Lower leg skin (tissue), 4 donors: ENCODE measurements around the gene IDNK. TPM values are rescaled to one million over a fixed set of nuclear protein-coding genes. Genes with fewer than 3 reads are reported as not detected.
"Not testable (repeated sequence)": the region's sequence is repeated elsewhere in the genome, so short reads cannot be mapped to it uniquely, and the experiment has no call there.

Source experiments
- DNase-seq, 2 donors: peaks; one replicate each; pipeline ENCODE4 v3.0.0-alpha.2; 2019; ENCODE audit warnings: low spot score in 2 of 2
- H3K4me3 ChIP-seq: fragments of 200-600 bp; sonication (generic); 2 replicates; pipeline ENCODE4 v1.5.1; 2017; ENCODE audit warnings: mild to moderate bottlenecking, low read depth; ENCODE audit not compliant: poor library complexity, severe bottlenecking
- CTCF ChIP-seq, 3 donors: fragments of 450-650 bp; IDR thresholded peaks; one replicate each; pipeline ENCODE4 v1.5.1; 2016; ENCODE audit warnings: antibody characterized with exemption in 3 of 3, mild to moderate bottlenecking in 3 of 3, moderate library complexity in 2 of 3
- POLR2A ChIP-seq, 2 donors: fragments of 450-650 bp; IDR thresholded peaks; one replicate each; pipeline ENCODE4 v1.6.1; 2016 to 2017; ENCODE audit warnings: antibody characterized with exemption in 2 of 2, mild to moderate bottlenecking in 1 of 2, moderate library complexity in 1 of 2
- WGBS, 2 donors: methylation state at CpG; one replicate each; pipeline ENCODE4 v1.1.5; 2018; 5-methylcytosine and 5-hydroxymethylcytosine counted together
- intact Hi-C: fragments of 100-400 bp; cut with DNase I; formaldehyde crosslinking; loops from one replicate; pipeline ENCODE4 v1.15.0; 2023; ENCODE audit warnings: low total_unique reads
- total RNA-seq, 4 donors: library from RNA; depleted of rRNA; stranded (reverse); fragments of >200 nt; gene quantifications; one replicate each; pipeline ENCODE4 v1.1.0, GENCODE V29; 2016

The IDNK gene
- total RNA-seq, 4 donors from 2014 or later = 0.53 to 5.5 (median 2.2) TPM

- intact Hi-C loops = no loop called here
- H3K4me3 ChIP-seq = no peak overlapping the region
- WGBS, 2 donors = 28 to 41% methylated on average over 1 of the region's 1 CpG
- no peak for TF ChIP-seq POLR2A (IDR thresholded peaks at IDR 0.05)
- TF ChIP-seq CTCF (IDR thresholded peaks at IDR 0.05) = no peak
- no peak for DNase-seq
Observed at GRCh38 chr9:83588256-83588655, 34.7 kb upstream of the IDNK start.

GRCh38 chr9:83596899-83597504 is 25.9 kb upstream of the IDNK start:
- no peak for DNase-seq
- no peak overlapping the region for H3K4me3 ChIP-seq
- no peak for TF ChIP-seq POLR2A (IDR thresholded peaks at IDR 0.05)
- no peak for TF ChIP-seq CTCF (IDR thresholded peaks at IDR 0.05)
- WGBS, 2 donors = 53 to 56% methylated on average over 5 of the region's 5 CpGs
- intact Hi-C loops = no loop called here

- no peak for DNase-seq
- intact Hi-C loops = no loop called here
- WGBS, 2 donors = 30 to 42% methylated on average over 1 of the region's 1 CpG
Observed at GRCh38 chr9:83598487-83598886, 24.5 kb upstream of the IDNK start.

GRCh38 chr9:83599071-83599470 is 23.9 kb upstream of the IDNK start:
- 60 to 62% methylated on average over 4 of the region's 4 CpGs for WGBS, 2 donors
- intact Hi-C loops = no loop called here
- no peak for DNase-seq

More at GRCh38 chr9:83598487-83598886, 24.5 kb upstream of the IDNK start:
- no peak for TF ChIP-seq POLR2A (IDR thresholded peaks at IDR 0.05)
- TF ChIP-seq CTCF (IDR thresholded peaks at IDR 0.05) = no peak
- H3K4me3 ChIP-seq = no peak overlapping the region

GRCh38 chr9:83601463-83601862 is 21.5 kb upstream of the IDNK start:
- no peak for DNase-seq
- H3K4me3 ChIP-seq = no peak overlapping the region
- TF ChIP-seq POLR2A (IDR thresholded peaks at IDR 0.05) (no peak), CTCF (IDR thresholded peaks at IDR 0.05) (no peak)
- intact Hi-C loops = no loop called here
- WGBS, 2 donors = 60 to 77% methylated on average over 2 of the region's 2 CpGs

More at GRCh38 chr9:83599071-83599470, 23.9 kb upstream of the IDNK start:
- TF ChIP-seq CTCF (IDR thresholded peaks at IDR 0.05) (no peak), POLR2A (IDR thresholded peaks at IDR 0.05) (no peak)
- no peak overlapping the region for H3K4me3 ChIP-seq

GRCh38 chr9:83607620-83608019 is 15.3 kb upstream of the IDNK start:
- H3K4me3 ChIP-seq, intact Hi-C loops: not testable (repeated sequence)
- 76 to 79% methylated on average over 3 of the region's 3 CpGs for WGBS, 2 donors

GRCh38 chr9:83613298-83613697 is 9.6 kb upstream of the IDNK start:
- DNase-seq, H3K4me3 ChIP-seq, intact Hi-C loops: not testable (repeated sequence)
- WGBS, 2 donors = 80 to 86% methylated on average over 3 of the region's 3 CpGs

More at GRCh38 chr9:83607620-83608019, 15.3 kb upstream of the IDNK start:
- not testable (repeated sequence) for DNase-seq
